ENCODE measurements around the gene TRIAP1. TPM values are rescaled to one million over a fixed set of nuclear protein-coding genes. Genes with fewer than 3 reads are reported as not detected.
A peak's percentile ranks its signal among the peaks of the same experiment; 100 is the strongest.
"Not testable (repeated sequence)": the region's sequence is repeated elsewhere in the genome, so short reads cannot be mapped to it uniquely, and the experiment has no call there.

TRIAP1 gene
- total and polyA plus RNA-seq, 3 experiments from 2014 or later = 51.6 to 88.1 (median 87.0) TPM

DNA sequence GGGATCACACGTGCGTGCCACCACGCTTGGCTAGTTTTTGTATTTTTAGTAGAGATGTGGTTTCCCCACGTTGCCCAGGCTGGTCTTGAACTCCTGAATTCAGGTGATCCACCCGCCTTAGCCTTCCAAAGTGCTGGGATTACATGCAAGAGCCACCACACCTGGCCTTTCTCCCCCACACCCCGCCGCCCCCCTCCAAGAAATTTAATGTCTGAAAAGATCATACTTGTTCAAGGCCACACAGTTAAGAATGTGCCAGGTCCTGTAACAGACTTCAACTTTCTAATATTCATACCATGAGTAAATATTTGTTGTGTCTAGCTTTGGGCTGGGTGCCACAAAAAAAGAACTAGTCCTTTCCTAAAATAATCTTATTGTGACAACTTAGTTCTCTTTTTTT lies 9.1 kb upstream of the TRIAP1 start:
- POLR2A ChIA-PET = interaction anchor here (0.7 to 1.1 kb wide), 2 partner anchors 28 to 41 kb away, joined by 4 read pairs; no protein-coding TSS in a partner anchor
- Mint-ChIP-seq H3K36me3 (peaks cover 5 to 69% (median 11%) of the 10 kb centered on the region in 3 donors), H3K4me3 (no peak overlapping the region), H3K27me3 (no peaks in the 10 kb centered on the region), H3K27ac (peak overlapping the region in 1 of 8 donors; percentile 19), H3K4me1 (peaks cover 0 to 3% (median 0%) of the 10 kb centered on the region in 3 donors), H3K9me3 (no peaks in the 10 kb centered on the region)
- H3K36me3 ChIP-seq (ENCODE audit: insufficient read depth, low read length) = peaks cover 21% of the 10 kb centered on the region
- no peak overlapping the region for H3K4me3 ChIP-seq (ENCODE audit: low read length)
- CTCF ChIA-PET = interaction anchor here (2.8 kb wide), 1 partner anchor 41 kb away, joined by 10 read pairs; the partner anchor contains the start of gene DYNLL1
- H3K27ac ChIP-seq (ENCODE audit: low read depth, low read length) = no peak overlapping the region
- no peaks in the 10 kb centered on the region for H3K27me3 ChIP-seq (ENCODE audit: insufficient read depth, low read length, poor library complexity, severe bottlenecking)
- no peak for DNase-seq
- H3K4me1 ChIP-seq (ENCODE audit: insufficient read depth, low read length) = no peaks in the 10 kb centered on the region
- H3K9me3 ChIP-seq (ENCODE audit: low read length) = no peaks in the 10 kb centered on the region

DNA sequence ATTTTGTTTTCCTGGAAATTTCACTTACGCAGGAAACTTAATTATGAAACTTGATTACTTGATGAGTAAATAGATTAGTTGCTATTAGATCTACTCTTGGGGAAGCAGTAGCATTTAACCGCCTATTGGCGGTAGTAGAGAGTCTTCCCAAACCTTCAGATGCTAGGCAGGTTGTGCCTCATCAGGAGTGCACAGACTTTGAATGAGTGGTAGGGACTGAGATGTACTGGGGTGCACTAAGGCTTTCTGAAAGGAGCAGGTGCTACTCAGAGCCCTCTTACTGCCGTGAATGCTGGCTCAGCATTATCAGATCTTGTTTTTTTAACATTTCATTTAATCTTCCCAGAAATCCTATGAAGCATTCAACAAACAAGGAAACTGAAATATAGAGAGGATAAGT lies 7.8 kb upstream of the TRIAP1 start:
- peak in 3 of 5 donors; percentile 24 to 52 (median 26) for DNase-seq
- H3K27me3 Mint-ChIP-seq = no peaks in the 10 kb centered on the region
- Histone ChIP-seq H3K27ac (ENCODE audit: low read depth, low read length) (no peak overlapping the region), H3K4me1 (ENCODE audit: insufficient read depth, low read length) (no peaks in the 10 kb centered on the region), H3K27me3 (ENCODE audit: insufficient read depth, low read length, poor library complexity, severe bottlenecking) (no peaks in the 10 kb centered on the region), H3K9me3 (ENCODE audit: low read length) (no peaks in the 10 kb centered on the region), H3K36me3 (ENCODE audit: insufficient read depth, low read length) (peaks cover 15% of the 10 kb centered on the region), H3K4me3 (ENCODE audit: low read length) (no peak overlapping the region)
- ChIA-PET POLR2A (no interaction called here), CTCF (interaction anchor here (1.2 to 4.8 kb wide), 2 partner anchors 15 to 41 kb away, joined by 4 to 16 read pairs; partner anchors contain the start of genes DYNLL1 and SRSF9)
- H3K27ac Mint-ChIP-seq = peak overlapping the region in 4 of 8 donors; percentile 61 to 75 (median 70)
- peaks cover 0 to 65% (median 8%) of the 10 kb centered on the region in 3 donors for H3K36me3 Mint-ChIP-seq
- H3K9me3 Mint-ChIP-seq = no peaks in the 10 kb centered on the region
- no peak overlapping the region for H3K4me3 Mint-ChIP-seq
- peaks cover 0 to 8% (median 5%) of the 10 kb centered on the region in 3 donors for H3K4me1 Mint-ChIP-seq

DNA sequence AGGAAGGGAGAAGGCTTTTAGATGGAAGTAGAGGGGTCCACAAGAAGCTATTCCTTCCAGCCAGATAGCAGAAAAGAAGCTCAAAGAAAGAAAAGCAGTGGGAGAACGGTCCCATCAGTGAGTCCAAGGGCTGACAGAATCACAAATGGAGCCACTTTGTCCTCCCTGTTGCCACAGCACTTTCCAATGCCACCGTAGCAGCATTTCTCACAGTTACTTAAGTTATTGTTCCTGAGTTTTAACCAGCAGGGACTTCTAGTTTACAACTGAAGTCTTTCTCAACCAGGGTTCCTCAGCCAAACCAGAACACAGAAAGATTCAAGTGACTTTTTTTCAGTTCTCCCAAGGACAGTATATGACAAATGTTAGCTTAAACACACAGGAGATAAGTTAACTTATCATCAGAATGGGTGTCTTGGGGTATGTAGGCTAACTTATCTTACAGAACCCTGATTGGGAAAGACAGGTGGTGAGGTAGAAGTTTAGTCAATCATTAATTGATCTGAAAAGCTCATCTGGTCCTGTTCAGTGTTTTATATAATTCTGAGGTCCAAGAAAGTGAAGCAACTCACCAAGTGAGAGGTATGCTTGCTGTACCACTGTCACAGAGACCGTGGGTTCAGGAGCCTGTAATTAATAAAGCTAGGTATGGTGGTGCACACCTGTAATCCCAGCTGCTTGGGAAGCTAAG lies 7.0 kb upstream of the TRIAP1 start:
- H3K27me3 ChIP-seq (ENCODE audit: insufficient read depth, low read length, poor library complexity, severe bottlenecking) = no peaks in the 10 kb centered on the region
- H3K4me1 ChIP-seq (ENCODE audit: insufficient read depth, low read length) = no peaks in the 10 kb centered on the region
- no peak for DNase-seq
- no peak overlapping the region for H3K27ac ChIP-seq (ENCODE audit: low read depth, low read length)
- ChIA-PET CTCF (interaction anchor here (0.8 to 4.8 kb wide), 8 partner anchors 10 to 196 kb away, joined by 3 to 16 read pairs (median 4); partner anchors contain the start of genes DYNLL1 and SRSF9), POLR2A (interaction anchor here (0.6 kb wide), 1 partner anchor 10 kb away, joined by 3 read pairs; no protein-coding TSS in a partner anchor)
- H3K4me3 ChIP-seq (ENCODE audit: low read length) = no peak overlapping the region
- H3K27ac Mint-ChIP-seq = peak overlapping the region in 5 of 8 donors; percentile 2 to 80 (median 72)
- H3K4me3 Mint-ChIP-seq = no peak overlapping the region
- peaks cover 8% of the 10 kb centered on the region for H3K36me3 ChIP-seq (ENCODE audit: insufficient read depth, low read length)
- peaks cover 0 to 57% (median 6%) of the 10 kb centered on the region in 3 donors for H3K36me3 Mint-ChIP-seq
- peaks cover 0 to 8% (median 5%) of the 10 kb centered on the region in 3 donors for H3K4me1 Mint-ChIP-seq
- H3K9me3 Mint-ChIP-seq = no peaks in the 10 kb centered on the region
- H3K9me3 ChIP-seq (ENCODE audit: low read length) = no peaks in the 10 kb centered on the region
- H3K27me3 Mint-ChIP-seq = no peaks in the 10 kb centered on the region

DNA sequence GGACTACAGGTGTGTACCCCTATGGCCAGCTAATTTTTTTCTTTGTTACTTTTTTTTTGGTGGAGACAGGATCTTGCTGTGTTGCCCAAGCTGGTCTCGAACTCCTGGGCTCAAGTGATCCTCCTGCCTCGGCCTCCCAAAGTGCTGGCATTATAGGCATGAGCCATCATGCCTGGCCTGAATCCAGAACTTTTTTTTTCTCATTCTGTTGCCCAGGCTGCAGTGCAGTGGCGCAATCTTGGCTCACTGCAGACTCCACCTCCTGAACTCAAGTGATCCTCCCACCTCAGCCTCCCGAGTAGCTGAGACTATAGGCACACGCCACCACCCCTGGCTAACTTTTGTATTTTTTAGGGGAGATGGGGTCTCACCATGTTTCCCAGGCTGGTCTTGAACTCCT lies 6.3 kb upstream of the TRIAP1 start:
- Mint-ChIP-seq H3K4me1 (peaks cover 3 to 15% (median 10%) of the 10 kb centered on the region in 3 donors), H3K36me3 (peaks cover 0 to 55% (median 6%) of the 10 kb centered on the region in 3 donors), H3K27ac (peak overlapping the region in 3 of 8 donors; percentile 27 to 80 (median 43))
- ChIA-PET POLR2A (interaction anchor here (0.6 kb wide), 1 partner anchor 42 kb away, joined by 3 read pairs; no protein-coding TSS in a partner anchor), CTCF (interaction anchor here (0.8 to 4.8 kb wide), 9 partner anchors 9 to 197 kb away, joined by 3 to 16 read pairs (median 5); partner anchors contain the start of genes DYNLL1 and SRSF9)
- H3K4me3 ChIP-seq (ENCODE audit: low read length); H3K27me3 ChIP-seq (ENCODE audit: insufficient read depth, low read length, poor library complexity, severe bottlenecking); H3K4me1 ChIP-seq (ENCODE audit: insufficient read depth, low read length); H3K36me3 ChIP-seq (ENCODE audit: insufficient read depth, low read length); H3K9me3 ChIP-seq (ENCODE audit: low read length); H3K9me3 Mint-ChIP-seq; H3K4me3 Mint-ChIP-seq; H3K27me3 Mint-ChIP-seq; DNase-seq; H3K27ac ChIP-seq (ENCODE audit: low read depth, low read length): not testable (repeated sequence)

DNA sequence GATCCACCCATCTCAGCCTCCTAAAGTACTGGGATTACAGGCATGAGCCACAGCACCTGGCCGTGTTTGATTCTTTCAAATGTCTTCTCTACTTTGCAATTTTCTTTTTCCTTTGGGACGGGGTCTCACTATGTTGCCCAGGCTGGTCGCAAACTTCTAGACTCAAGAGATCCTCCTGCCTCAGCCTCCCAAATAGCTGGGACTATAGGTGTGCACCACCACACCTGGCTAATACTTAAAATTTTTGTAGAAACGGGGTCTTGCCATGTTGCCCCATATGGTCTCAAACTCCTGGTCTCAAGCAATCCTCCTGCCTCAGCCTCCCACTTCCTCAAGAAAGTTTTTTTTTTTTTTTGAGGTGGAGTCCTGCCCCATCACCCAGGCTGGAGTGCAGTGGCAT lies 1.8 kb upstream of the TRIAP1 start:
- no peaks in the 10 kb centered on the region for H3K9me3 Mint-ChIP-seq
- peaks cover 0 to 4% of the 10 kb centered on the region in 2 donors for H3K27me3 Mint-ChIP-seq
- ChIA-PET POLR2A (interaction anchor here (0.7 kb wide), 1 partner anchor 82 kb away, joined by 3 read pairs; no protein-coding TSS in a partner anchor), CTCF (interaction anchor here (0.7 to 1.7 kb wide), 3 partner anchors 9 to 38 kb away, joined by 3 to 4 read pairs (median 3); no protein-coding TSS in a partner anchor)
- Histone ChIP-seq H3K27ac (ENCODE audit: low read depth, low read length) (no peak overlapping the region), H3K9me3 (ENCODE audit: low read length) (no peaks in the 10 kb centered on the region), H3K4me1 (ENCODE audit: insufficient read depth, low read length) (peaks cover 19% of the 10 kb centered on the region), H3K27me3 (ENCODE audit: insufficient read depth, low read length, poor library complexity, severe bottlenecking) (no peaks in the 10 kb centered on the region), H3K4me3 (ENCODE audit: low read length) (no peak overlapping the region), H3K36me3 (ENCODE audit: insufficient read depth, low read length) (peaks cover 8% of the 10 kb centered on the region)
- peaks cover 21 to 44% (median 39%) of the 10 kb centered on the region in 3 donors for H3K4me1 Mint-ChIP-seq
- no peak for DNase-seq
- peaks cover 0 to 49% (median 3%) of the 10 kb centered on the region in 3 donors for H3K36me3 Mint-ChIP-seq
- peak overlapping the region in 6 of 8 donors; percentile 35 to 99 (median 92) for H3K27ac Mint-ChIP-seq
- H3K4me3 Mint-ChIP-seq = peak overlapping the region; percentile 92 to 100 (median 95)

DNA sequence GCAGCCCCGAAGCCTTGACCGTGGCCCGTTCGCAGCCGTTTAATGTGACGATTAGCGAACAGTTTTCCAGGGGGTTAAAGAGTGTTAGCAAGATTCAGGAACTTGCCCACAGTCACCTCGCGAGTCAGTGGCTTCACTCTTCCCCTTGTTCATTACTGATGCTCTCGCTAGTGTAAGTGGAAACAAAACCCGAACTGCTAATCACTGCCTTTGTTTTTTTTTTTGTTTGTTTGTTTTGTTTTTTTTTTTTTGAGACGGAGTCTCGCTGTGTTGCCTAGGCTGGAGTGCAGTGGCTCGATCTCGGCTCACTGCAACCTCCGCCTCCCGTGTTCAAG lies 627 bp upstream of the TRIAP1 start:
- peak overlapping the region; percentile 96 for H3K4me3 ChIP-seq (ENCODE audit: low read length)
- not testable (repeated sequence) for H3K36me3 ChIP-seq (ENCODE audit: insufficient read depth, low read length); H3K9me3 ChIP-seq (ENCODE audit: low read length); DNase-seq; H3K27me3 Mint-ChIP-seq; H3K27me3 ChIP-seq (ENCODE audit: insufficient read depth, low read length, poor library complexity, severe bottlenecking); H3K9me3 Mint-ChIP-seq
- ChIA-PET POLR2A (interaction anchor here (0.7 kb wide), 2 partner anchors 49 to 68 kb away, joined by 5 to 7 read pairs; partner anchors contain the start of gene DYNLL1), CTCF (interaction anchor here (0.7 to 1.7 kb wide), 4 partner anchors 8 to 69 kb away, joined by 3 to 4 read pairs (median 3); no protein-coding TSS in a partner anchor)
- H3K4me1 Mint-ChIP-seq = peaks cover 21 to 46% (median 39%) of the 10 kb centered on the region in 3 donors
- H3K27ac Mint-ChIP-seq = peak overlapping the region; percentile 91 to 99 (median 97)
- peak overlapping the region; percentile 92 to 100 (median 95) for H3K4me3 Mint-ChIP-seq
- H3K27ac ChIP-seq (ENCODE audit: low read depth, low read length) = peak overlapping the region; percentile 92
- peaks cover 0 to 51% (median 5%) of the 10 kb centered on the region in 3 donors for H3K36me3 Mint-ChIP-seq
- peaks cover 19% of the 10 kb centered on the region for H3K4me1 ChIP-seq (ENCODE audit: insufficient read depth, low read length)

DNA sequence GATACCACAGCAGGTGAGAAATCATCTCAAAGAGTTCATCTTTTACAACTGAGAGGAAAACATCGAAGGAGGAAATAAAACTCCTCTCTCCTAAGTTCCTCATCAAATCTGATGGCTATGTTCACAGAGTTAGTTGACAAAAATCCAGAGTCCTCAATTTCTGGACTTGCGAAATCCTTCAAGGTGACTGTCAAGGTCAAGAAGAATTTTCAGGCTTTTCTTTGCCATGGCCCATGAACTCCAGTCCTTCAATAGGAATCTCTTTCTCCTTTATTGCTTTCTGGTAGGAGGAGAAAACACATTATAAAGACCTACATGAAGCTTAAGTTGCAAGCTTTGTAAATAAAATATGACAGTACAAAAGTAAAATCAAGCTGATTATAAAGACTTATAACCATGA lies 1.5 kb downstream of the TRIAP1 start:
- POLR2A ChIA-PET = no interaction called here
- H3K27ac ChIP-seq (ENCODE audit: low read depth, low read length) = no peak overlapping the region
- Mint-ChIP-seq H3K4me3 (peak overlapping the region; percentile 63 to 100 (median 93)), H3K36me3 (peaks cover 0 to 61% (median 5%) of the 10 kb centered on the region in 3 donors), H3K27me3 (peaks cover 0 to 4% of the 10 kb centered on the region in 2 donors), H3K9me3 (no peaks in the 10 kb centered on the region), H3K27ac (peak overlapping the region; percentile 21 to 98 (median 92)), H3K4me1 (peaks cover 26 to 56% (median 47%) of the 10 kb centered on the region in 3 donors)
- CTCF ChIA-PET = interaction anchor here (1.4 to 2.0 kb wide), 2 partner anchors 24 to 79 kb away, joined by 3 to 5 read pairs; no protein-coding TSS in a partner anchor
- H3K27me3 ChIP-seq (ENCODE audit: insufficient read depth, low read length, poor library complexity, severe bottlenecking) = no peaks in the 10 kb centered on the region
- no peak for DNase-seq
- H3K36me3 ChIP-seq (ENCODE audit: insufficient read depth, low read length) = no peaks in the 10 kb centered on the region
- peaks cover 24% of the 10 kb centered on the region for H3K4me1 ChIP-seq (ENCODE audit: insufficient read depth, low read length)
- H3K4me3 ChIP-seq (ENCODE audit: low read length) = no peak overlapping the region
- H3K9me3 ChIP-seq (ENCODE audit: low read length) = no peaks in the 10 kb centered on the region
